ENCODE data around the gene CCL28. TPM values are rescaled to one million over a fixed set of nuclear protein-coding genes. Genes with fewer than 3 reads are reported as not detected.
A peak's percentile ranks its signal among the peaks of the same experiment; 100 is the strongest.
"Not testable (repeated sequence)": the region's sequence is repeated elsewhere in the genome, so short reads cannot be mapped to it uniquely, and the experiment has no call there.

The CCL28 gene
- total RNA-seq, 1 donor from 2014 or later: not detected

GRCh38 chr5:43411495-43411894, 696 bp downstream of the CCL28 start:
- Mint-ChIP-seq H3K27me3 (ENCODE audit: unreplicated experiment) (peaks cover 16% of the 10 kb centered on the region), H3K4me1 (ENCODE audit: unreplicated experiment) (no peaks in the 10 kb centered on the region), H3K4me3 (ENCODE audit: unreplicated experiment) (no peak overlapping the region), H3K9me3 (ENCODE audit: unreplicated experiment) (no peaks in the 10 kb centered on the region), H3K27ac (ENCODE audit: unreplicated experiment) (no peak overlapping the region), H3K36me3 (ENCODE audit: unreplicated experiment) (no peaks in the 10 kb centered on the region)
- TF ChIP-seq CTCF (IDR thresholded peaks at IDR 0.05): no peak
- no peak for DNase-seq (ENCODE audit: extremely low spot score, unreplicated experiment)

GRCh38 chr5:43410414-43410813, 1.8 kb downstream of the CCL28 start:
- Mint-ChIP-seq H3K9me3 (ENCODE audit: unreplicated experiment) (no peaks in the 10 kb centered on the region), H3K36me3 (ENCODE audit: unreplicated experiment) (no peaks in the 10 kb centered on the region), H3K4me3 (ENCODE audit: unreplicated experiment) (no peak overlapping the region), H3K27me3 (ENCODE audit: unreplicated experiment) (peaks cover 17% of the 10 kb centered on the region), H3K27ac (ENCODE audit: unreplicated experiment) (no peak overlapping the region), H3K4me1 (ENCODE audit: unreplicated experiment) (no peaks in the 10 kb centered on the region)
- no peak for TF ChIP-seq CTCF (IDR thresholded peaks at IDR 0.05)
- DNase-seq (ENCODE audit: extremely low spot score, unreplicated experiment): no peak

GRCh38 chr5:43409809-43410271, 2.4 kb downstream of the CCL28 start:
- Mint-ChIP-seq H3K27me3 (ENCODE audit: unreplicated experiment) (peaks cover 21% of the 10 kb centered on the region), H3K36me3 (ENCODE audit: unreplicated experiment) (no peaks in the 10 kb centered on the region), H3K4me1 (ENCODE audit: unreplicated experiment) (no peaks in the 10 kb centered on the region), H3K27ac (ENCODE audit: unreplicated experiment) (no peak overlapping the region), H3K9me3 (ENCODE audit: unreplicated experiment) (no peaks in the 10 kb centered on the region), H3K4me3 (ENCODE audit: unreplicated experiment) (no peak overlapping the region)
- DNase-seq (ENCODE audit: extremely low spot score, unreplicated experiment): no peak
- no peak for TF ChIP-seq CTCF (IDR thresholded peaks at IDR 0.05)

GRCh38 chr5:43402524-43403066, 9.6 kb downstream of the CCL28 start:
- H3K4me3 Mint-ChIP-seq (ENCODE audit: unreplicated experiment); H3K9me3 Mint-ChIP-seq (ENCODE audit: unreplicated experiment); H3K4me1 Mint-ChIP-seq (ENCODE audit: unreplicated experiment); DNase-seq (ENCODE audit: extremely low spot score, unreplicated experiment); H3K36me3 Mint-ChIP-seq (ENCODE audit: unreplicated experiment); H3K27ac Mint-ChIP-seq (ENCODE audit: unreplicated experiment): not testable (repeated sequence)
- peaks cover 51% of the 10 kb centered on the region for H3K27me3 Mint-ChIP-seq (ENCODE audit: unreplicated experiment)

- Mint-ChIP-seq H3K27ac (ENCODE audit: unreplicated experiment) (no peak overlapping the region), H3K27me3 (ENCODE audit: unreplicated experiment) (peaks cover 45% of the 10 kb centered on the region), H3K36me3 (ENCODE audit: unreplicated experiment) (no peaks in the 10 kb centered on the region), H3K4me3 (ENCODE audit: unreplicated experiment) (no peak overlapping the region), H3K9me3 (ENCODE audit: unreplicated experiment) (no peaks in the 10 kb centered on the region), H3K4me1 (ENCODE audit: unreplicated experiment) (no peaks in the 10 kb centered on the region)
- DNase-seq (ENCODE audit: extremely low spot score, unreplicated experiment): no peak
- peak; percentile 26 for TF ChIP-seq CTCF (IDR thresholded peaks at IDR 0.05)
Observed at GRCh38 chr5:43401827-43402226, 10.4 kb downstream of the CCL28 start.

- Mint-ChIP-seq H3K36me3 (ENCODE audit: unreplicated experiment) (no peaks in the 10 kb centered on the region), H3K4me3 (ENCODE audit: unreplicated experiment) (no peak overlapping the region), H3K27ac (ENCODE audit: unreplicated experiment) (no peak overlapping the region), H3K4me1 (ENCODE audit: unreplicated experiment) (no peaks in the 10 kb centered on the region), H3K9me3 (ENCODE audit: unreplicated experiment) (no peaks in the 10 kb centered on the region), H3K27me3 (ENCODE audit: unreplicated experiment) (peaks cover 34% of the 10 kb centered on the region)
- TF ChIP-seq CTCF (IDR thresholded peaks at IDR 0.05): peak; percentile 55
- DNase-seq (ENCODE audit: extremely low spot score, unreplicated experiment): no peak
Observed at GRCh38 chr5:43400082-43400481, 12.1 kb downstream of the CCL28 start.

Data from osteocyte (in vitro differentiated cells).